ENCODE measurements around the gene NUDT1. TPM values are rescaled to one million over a fixed set of nuclear protein-coding genes. Genes with fewer than 3 reads are reported as not detected.

Gene NUDT1
- total and polyA plus RNA-seq, 2 donors (not counting 3 experiments of a cell fraction or from before 2014, with no cell fraction given), result 23.9 to 25.9 TPM

DNA sequence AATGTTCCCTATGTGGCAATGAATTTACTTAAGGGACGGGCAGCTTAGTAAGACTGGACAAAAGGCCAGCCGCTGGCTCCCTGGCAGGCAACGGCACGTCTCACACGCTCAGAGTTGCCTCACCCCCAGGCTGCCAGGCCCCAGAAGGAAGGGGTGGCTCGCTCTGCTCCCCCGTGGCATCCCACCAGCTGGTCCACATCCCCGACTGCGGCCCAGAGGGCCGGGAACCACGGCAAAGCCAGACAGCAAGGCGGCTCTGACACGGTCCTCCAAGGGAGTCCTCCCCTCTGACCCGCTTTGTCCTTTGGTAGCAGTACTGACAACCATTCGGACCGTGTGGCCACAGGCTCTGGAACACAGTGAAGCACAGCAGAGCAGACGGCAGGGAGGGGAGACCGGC lies 34.1 kb downstream of the NUDT1 start:
- no peak overlapping the region for H3K4me3 ChIP-seq (replicated peaks in 1 of 3; ENCODE audit: insufficient read depth in 1 of 3, low read depth in 1 of 3, low read length in 3 of 3)
- no peaks in the 10 kb centered on the region for H3K79me2 ChIP-seq (ENCODE audit: control insufficient read depth, insufficient read depth, low read length)
- intact Hi-C loops (cut with micrococcal nuclease) (no loop called here), dilution Hi-C loops (cut with MboI; ENCODE audit: extremely low pct_ligation_motif_present, low sequenced_read_pairs) (no loop called here)
- no peaks in the 10 kb centered on the region for H3K9me3 ChIP-seq (replicated peaks; ENCODE audit: control insufficient read depth, insufficient read depth, low read length)
- H4K20me1 ChIP-seq (replicated peaks; ENCODE audit: control insufficient read depth, extremely low read depth, insufficient read depth, low read length), result no peaks in the 10 kb centered on the region
- no peaks in the 10 kb centered on the region for H3K9me1 ChIP-seq (replicated peaks; ENCODE audit: control insufficient read depth, extremely low read depth, insufficient read depth, low read length)
- H3K4me1 ChIP-seq (ENCODE audit: control insufficient read depth, extremely low read depth, insufficient read depth, low read length), result no peaks in the 10 kb centered on the region
- no peak overlapping the region for H3K4me2 ChIP-seq (ENCODE audit: insufficient read depth, low read length)
- H3K9ac ChIP-seq (replicated peaks; ENCODE audit: extremely low read depth, insufficient read depth, low read length), result no peak overlapping the region
- H2AFZ ChIP-seq (ENCODE audit: low read depth, low read length), result no peak overlapping the region
- ChIA-PET POLR2A (no interaction called here), CTCF (interaction anchor here (0.6 kb wide), 1 partner anchor 993 kb away, joined by 3 read pairs; no protein-coding TSS in a partner anchor)
- DNase-seq (ENCODE audit: low read depth, low spot score) (no peak), FAIRE-seq (no peak)
- H3K36me3 ChIP-seq (ENCODE audit: control insufficient read depth in 2 of 2, extremely low read depth in 1 of 2, insufficient read depth in 2 of 2, low read length in 2 of 2), result peaks cover 0 to 6% of the 10 kb centered on the region in 2 experiments
- no peaks in the 10 kb centered on the region for H3K27me3 ChIP-seq (ENCODE audit: control insufficient read depth in 2 of 2, insufficient read depth in 2 of 2, low read length in 2 of 2)
- no peak overlapping the region for H3K27ac ChIP-seq (ENCODE audit: insufficient read depth, low read depth, low read length)
- TF ChIP-seq MYC (IDR thresholded peaks at IDR 0.05; ENCODE audit: low read depth, low read length) (no peak), POLR2AphosphoS5 (IDR thresholded peaks at IDR 0.05; ENCODE audit: insufficient read depth, low read depth, low read length) (no peak), JUN (IDR thresholded peaks at IDR 0.05; ENCODE audit: borderline replicate concordance, insufficient read depth, insufficient read length, low read depth) (no peak), GATA2 (IDR thresholded peaks at IDR 0.05; ENCODE audit: insufficient read depth, insufficient read length, low read depth, low read length) (no peak), FOS (IDR thresholded peaks at IDR 0.05; ENCODE audit: borderline replicate concordance, insufficient read depth, low read length) (no peak), EZH2 (IDR thresholded peaks at IDR 0.05; ENCODE audit: borderline replicate concordance, low read depth, low read length, severe bottlenecking) (no peak), POLR2A (IDR thresholded peaks at IDR 0.05; ENCODE audit: low read depth, low read length) (no peak)
- TF ChIP-seq, protein P1, sequence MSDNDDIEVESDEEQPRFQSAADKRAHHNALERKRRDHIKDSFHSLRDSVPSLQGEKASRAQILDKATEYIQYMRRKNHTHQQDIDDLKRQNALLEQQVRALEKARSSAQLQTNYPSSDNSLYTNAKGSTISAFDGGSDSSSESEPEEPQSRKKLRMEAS (IDR thresholded peaks at IDR 0.05; ENCODE audit: insufficient read depth, insufficient read length), result no peak
- TF ChIP-seq, protein P2, sequence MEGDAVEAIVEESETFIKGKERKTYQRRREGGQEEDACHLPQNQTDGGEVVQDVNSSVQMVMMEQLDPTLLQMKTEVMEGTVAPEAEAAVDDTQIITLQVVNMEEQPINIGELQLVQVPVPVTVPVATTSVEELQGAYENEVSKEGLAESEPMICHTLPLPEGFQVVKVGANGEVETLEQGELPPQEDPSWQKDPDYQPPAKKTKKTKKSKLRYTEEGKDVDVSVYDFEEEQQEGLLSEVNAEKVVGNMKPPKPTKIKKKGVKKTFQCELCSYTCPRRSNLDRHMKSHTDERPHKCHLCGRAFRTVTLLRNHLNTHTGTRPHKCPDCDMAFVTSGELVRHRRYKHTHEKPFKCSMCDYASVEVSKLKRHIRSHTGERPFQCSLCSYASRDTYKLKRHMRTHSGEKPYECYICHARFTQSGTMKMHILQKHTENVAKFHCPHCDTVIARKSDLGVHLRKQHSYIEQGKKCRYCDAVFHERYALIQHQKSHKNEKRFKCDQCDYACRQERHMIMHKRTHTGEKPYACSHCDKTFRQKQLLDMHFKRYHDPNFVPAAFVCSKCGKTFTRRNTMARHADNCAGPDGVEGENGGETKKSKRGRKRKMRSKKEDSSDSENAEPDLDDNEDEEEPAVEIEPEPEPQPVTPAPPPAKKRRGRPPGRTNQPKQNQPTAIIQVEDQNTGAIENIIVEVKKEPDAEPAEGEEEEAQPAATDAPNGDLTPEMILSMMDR (IDR thresholded peaks at IDR 0.05; ENCODE audit: extremely low read depth in 1 of 2, insufficient read depth in 1 of 2, low read depth in 1 of 2, low read length in 2 of 2), result no peak
- BruUV-seq (replicated peaks), result no TSS peak

All from endothelial cell of umbilical vein (primary cell).